Measurements from ENCODE around the gene BMP7. TPM values are rescaled to one million over a fixed set of nuclear protein-coding genes. Genes with fewer than 3 reads are reported as not detected.

BMP7 gene
- total RNA-seq, 2 donors from 2014 or later, result not detected

DNA sequence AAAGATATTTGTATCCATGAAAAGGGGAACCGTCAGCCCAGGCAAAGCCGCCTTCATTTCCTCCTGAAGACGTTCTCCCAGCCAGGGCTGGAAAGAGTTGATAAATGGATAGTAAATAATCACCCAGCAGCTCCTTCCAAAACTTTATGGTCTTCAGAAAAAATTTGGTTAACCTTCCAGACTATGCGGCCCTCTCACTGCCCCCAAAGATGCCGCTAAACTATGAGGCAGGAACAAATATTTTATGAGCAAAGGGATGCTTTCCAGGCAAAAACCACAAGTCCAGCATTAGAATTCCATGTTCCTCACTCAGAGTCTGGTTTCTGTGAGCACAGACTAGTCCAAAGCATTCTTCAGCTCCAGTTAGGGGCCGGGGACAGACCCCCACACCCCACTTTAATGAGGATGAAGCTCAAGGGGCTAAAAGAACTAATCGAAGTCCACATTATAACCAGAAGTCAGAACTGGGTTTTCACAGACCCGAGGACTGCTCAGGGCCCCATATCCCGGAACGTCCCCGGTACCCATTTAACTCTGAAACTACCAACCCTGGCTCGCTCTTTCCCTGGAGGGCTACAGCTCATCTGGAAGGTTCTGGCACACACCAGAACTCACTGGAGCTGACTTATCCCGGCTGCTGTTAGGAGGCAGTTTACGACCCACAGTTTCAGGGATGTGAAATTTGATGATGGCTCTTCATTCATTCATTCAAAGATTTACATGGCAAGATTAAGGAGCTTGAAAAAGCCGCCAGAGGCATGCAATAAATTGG lies 29.4 kb downstream of the BMP7 start:
- Mint-ChIP-seq H3K4me1 (no peaks in the 10 kb centered on the region), H3K27ac (no peak overlapping the region), H3K27me3 (peaks cover 60% of the 10 kb centered on the region)

DNA sequence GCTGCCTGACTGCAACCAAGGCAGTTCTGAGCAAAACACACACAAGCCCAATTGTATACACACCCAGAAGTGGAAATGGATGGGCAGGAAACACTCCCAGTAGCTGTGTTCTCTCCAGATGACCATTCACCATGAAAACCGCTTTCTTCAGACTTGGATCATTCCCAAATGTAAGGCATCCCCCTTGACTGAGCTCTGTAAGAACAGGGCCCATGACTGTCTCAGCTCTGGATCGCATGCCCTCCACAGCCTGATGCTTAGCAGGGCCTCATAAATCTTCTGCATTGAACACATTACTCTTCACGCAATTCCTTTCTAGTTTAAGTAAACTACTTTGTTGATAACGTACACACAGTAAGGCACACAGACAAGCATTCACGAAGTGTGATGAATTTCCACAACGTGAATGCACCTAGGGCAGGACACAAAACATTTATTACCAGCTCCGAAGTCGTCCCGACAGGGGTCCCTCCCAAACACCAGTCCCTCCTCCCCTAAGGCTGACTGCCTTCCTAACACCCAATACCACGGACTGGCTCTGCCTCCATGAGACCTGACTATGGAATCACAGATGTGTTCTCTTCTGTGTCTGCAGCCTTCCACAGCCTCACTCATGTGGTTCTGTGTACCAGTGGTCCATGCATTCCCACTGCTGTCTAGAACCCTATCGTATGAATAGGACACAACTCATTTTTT lies 31.7 kb downstream of the BMP7 start:
- DNase-seq, result no peak
- Mint-ChIP-seq H3K4me1 (no peaks in the 10 kb centered on the region), H3K27me3 (peaks cover 53% of the 10 kb centered on the region), H3K27ac (no peak overlapping the region), H3K36me3 (ENCODE audit: low read depth) (peaks cover 2% of the 10 kb centered on the region), H3K4me3 (no peak overlapping the region)
- ATAC-seq, result no peak
- H3K9me3 ChIP-seq (ENCODE audit: control insufficient read depth, low read length, poor library complexity, severe bottlenecking), result no peaks in the 10 kb centered on the region

More for the DNA sequence above, 29.4 kb downstream of the BMP7 start:
- H3K9me3 ChIP-seq (ENCODE audit: control insufficient read depth, low read length, poor library complexity, severe bottlenecking), result no peaks in the 10 kb centered on the region
- no peak for ATAC-seq
- no peak for DNase-seq
- Mint-ChIP-seq H3K4me3 (no peak overlapping the region), H3K36me3 (ENCODE audit: low read depth) (peaks cover 2% of the 10 kb centered on the region)

DNA sequence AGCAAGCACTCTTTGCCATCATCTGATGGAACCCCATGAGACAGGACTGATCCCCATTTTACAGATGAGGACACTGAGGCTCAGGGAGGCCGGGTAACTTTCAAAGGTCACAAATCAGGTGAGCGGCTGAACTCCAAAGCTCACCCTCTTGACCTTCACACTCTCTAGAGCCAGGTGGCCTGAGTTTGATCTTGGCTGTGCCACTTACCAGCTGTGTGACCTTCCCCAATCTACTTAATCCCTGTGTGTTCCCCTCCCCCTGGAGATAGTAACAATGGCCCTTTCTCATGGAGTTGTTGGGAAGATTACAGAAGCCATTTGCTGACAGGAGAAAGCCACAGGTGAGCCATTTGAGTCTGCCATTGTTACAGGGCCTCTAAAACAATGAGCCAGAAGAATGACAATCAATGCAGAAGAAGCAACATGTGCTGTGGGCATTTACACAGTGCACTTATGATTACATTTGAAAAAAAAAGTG lies 34.5 kb downstream of the BMP7 start:
- no peak for ATAC-seq
- Mint-ChIP-seq H3K27me3 (peaks cover 58% of the 10 kb centered on the region), H3K4me1 (no peaks in the 10 kb centered on the region), H3K4me3 (no peak overlapping the region), H3K27ac (no peak overlapping the region), H3K36me3 (ENCODE audit: low read depth) (peaks cover 2% of the 10 kb centered on the region)
- no peaks in the 10 kb centered on the region for H3K9me3 ChIP-seq (ENCODE audit: control insufficient read depth, low read length, poor library complexity, severe bottlenecking)
- DNase-seq, result no peak

DNA sequence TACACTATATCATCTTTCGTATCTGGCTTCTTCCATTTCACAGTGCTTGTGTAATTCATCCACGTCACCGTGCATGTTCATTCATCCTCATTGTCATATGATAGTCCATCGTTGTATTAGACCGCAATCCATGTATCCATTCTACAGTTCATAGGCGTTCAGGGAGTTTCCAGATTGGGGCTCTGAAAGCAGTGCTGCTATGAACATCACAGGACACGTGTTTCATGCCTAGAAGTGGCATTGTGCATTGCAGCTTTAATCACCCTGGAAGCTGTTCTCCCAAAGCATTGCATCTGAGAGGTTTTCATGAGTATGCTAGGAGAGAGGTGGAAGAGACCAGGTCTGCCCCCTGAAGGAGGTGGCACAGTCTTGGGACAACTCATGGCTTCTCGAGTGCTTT lies 35.3 kb downstream of the BMP7 start:
- DNase-seq (no peak), ATAC-seq (no peak)
- Mint-ChIP-seq H3K36me3 (ENCODE audit: low read depth) (peaks cover 2% of the 10 kb centered on the region), H3K4me3 (no peak overlapping the region), H3K27me3 (peaks cover 55% of the 10 kb centered on the region), H3K4me1 (no peaks in the 10 kb centered on the region), H3K27ac (no peak overlapping the region)
- no peaks in the 10 kb centered on the region for H3K9me3 ChIP-seq (ENCODE audit: control insufficient read depth, low read length, poor library complexity, severe bottlenecking)

DNA sequence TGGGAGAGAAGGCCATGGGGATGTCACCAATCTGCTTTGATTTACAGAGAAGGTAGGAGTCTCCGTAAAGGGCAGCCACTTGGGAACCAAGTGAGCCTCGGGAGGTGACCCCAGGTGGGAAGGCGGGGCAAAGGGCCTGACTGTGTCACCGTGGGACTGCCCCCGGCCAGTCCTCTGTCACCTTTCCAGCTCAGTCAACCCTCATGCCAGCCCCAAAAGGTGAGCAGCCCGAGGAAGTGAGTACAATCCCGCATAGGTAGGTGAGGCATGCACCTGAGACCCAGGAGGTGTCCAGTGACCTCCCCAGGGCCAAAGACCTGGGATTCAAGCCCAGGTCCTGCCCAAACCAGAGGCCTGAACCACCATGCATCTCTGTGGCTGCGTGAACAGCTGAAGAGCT lies 36.2 kb downstream of the BMP7 start:
- no peak overlapping the region for H3K4me3 Mint-ChIP-seq
- H3K27ac Mint-ChIP-seq, result no peak overlapping the region
- no peaks in the 10 kb centered on the region for H3K4me1 Mint-ChIP-seq
- no peak for ATAC-seq
- no peaks in the 10 kb centered on the region for H3K36me3 Mint-ChIP-seq (ENCODE audit: low read depth)
- no peaks in the 10 kb centered on the region for H3K9me3 ChIP-seq (ENCODE audit: control insufficient read depth, low read length, poor library complexity, severe bottlenecking)
- peaks cover 46% of the 10 kb centered on the region for H3K27me3 Mint-ChIP-seq
- no peak for DNase-seq

DNA sequence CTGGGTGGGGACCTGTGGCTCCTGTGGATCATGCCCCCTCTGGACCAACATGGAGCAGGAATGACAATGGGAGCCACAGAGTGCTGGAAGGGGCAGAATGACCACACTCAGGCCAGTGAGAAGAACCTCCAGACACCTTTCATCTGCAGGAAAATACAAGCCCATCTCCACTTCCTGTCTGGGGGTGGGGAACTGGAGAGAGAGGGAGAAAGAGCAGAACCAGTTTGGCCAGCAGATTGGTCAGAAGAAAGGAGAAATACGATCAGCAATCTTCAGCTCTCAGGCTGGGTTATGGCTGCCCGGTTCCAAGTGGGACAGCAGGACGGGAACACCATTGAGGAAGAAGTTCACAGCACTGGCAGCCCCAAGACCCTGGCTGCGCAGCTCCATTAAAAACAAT lies 37.0 kb downstream of the BMP7 start:
- Mint-ChIP-seq H3K27ac (no peak overlapping the region), H3K36me3 (ENCODE audit: low read depth) (no peaks in the 10 kb centered on the region), H3K4me3 (no peak overlapping the region), H3K27me3 (peaks cover 39% of the 10 kb centered on the region), H3K4me1 (no peaks in the 10 kb centered on the region)
- ATAC-seq (no peak), DNase-seq (no peak)
- H3K9me3 ChIP-seq (ENCODE audit: control insufficient read depth, low read length, poor library complexity, severe bottlenecking), result no peaks in the 10 kb centered on the region

DNA sequence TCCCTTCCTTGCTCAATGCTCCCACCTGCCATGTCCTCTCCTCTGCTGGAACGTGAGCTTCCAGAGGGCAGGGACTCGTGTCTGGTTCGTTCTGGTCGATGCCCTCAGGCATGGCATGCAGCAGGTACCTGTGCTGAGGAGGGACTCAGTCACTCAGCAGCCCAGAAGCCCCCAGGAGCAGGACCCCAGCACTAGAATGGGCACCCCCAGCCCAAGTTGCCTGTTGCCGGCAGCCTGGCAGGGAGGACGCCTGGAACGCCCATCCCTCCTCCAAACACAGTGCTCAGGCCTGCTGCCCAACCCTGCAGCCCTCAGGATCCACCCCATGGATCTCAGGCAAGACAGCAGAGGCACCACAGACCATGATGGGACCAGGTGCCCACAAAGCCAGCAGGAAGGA lies 40.6 kb downstream of the BMP7 start:
- Mint-ChIP-seq H3K27me3 (peaks cover 37% of the 10 kb centered on the region), H3K4me3 (no peak overlapping the region), H3K36me3 (ENCODE audit: low read depth) (no peaks in the 10 kb centered on the region), H3K4me1 (no peaks in the 10 kb centered on the region), H3K27ac (no peak overlapping the region)
- H3K9me3 ChIP-seq (ENCODE audit: control insufficient read depth, low read length, poor library complexity, severe bottlenecking), result no peaks in the 10 kb centered on the region
- DNase-seq, result no peak
- ATAC-seq, result no peak

DNA sequence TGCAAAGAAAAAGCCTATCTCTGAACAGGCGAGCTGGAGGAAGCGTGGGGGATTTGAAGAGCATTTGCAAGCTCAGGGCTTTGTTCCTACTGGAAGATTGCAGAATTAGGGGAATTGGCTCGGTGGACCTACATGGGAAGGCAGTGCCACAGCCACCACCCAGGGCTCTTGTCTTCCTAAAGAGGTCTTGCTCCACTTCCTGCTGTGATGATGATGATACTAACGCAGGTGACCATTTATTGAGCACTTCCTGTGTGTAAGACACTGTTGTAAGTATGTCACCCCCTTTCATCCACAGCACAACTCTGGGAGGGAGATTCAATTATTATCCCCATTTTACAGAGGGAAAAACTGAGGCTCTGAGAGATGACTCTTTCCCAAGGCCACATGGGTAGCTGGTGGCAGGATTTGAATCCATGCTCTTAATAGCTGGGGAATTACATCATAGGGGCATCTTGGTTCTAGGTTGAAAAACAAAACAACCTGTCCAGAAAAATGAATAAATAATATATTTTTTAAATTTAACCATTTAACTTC lies 41.2 kb downstream of the BMP7 start:
- Mint-ChIP-seq H3K27ac (no peak overlapping the region), H3K4me1 (no peaks in the 10 kb centered on the region), H3K27me3 (peaks cover 42% of the 10 kb centered on the region), H3K4me3 (no peak overlapping the region), H3K36me3 (ENCODE audit: low read depth) (peaks cover 2% of the 10 kb centered on the region)
- ATAC-seq, result no peak
- no peaks in the 10 kb centered on the region for H3K9me3 ChIP-seq (ENCODE audit: control insufficient read depth, low read length, poor library complexity, severe bottlenecking)
- DNase-seq, result no peak

DNA sequence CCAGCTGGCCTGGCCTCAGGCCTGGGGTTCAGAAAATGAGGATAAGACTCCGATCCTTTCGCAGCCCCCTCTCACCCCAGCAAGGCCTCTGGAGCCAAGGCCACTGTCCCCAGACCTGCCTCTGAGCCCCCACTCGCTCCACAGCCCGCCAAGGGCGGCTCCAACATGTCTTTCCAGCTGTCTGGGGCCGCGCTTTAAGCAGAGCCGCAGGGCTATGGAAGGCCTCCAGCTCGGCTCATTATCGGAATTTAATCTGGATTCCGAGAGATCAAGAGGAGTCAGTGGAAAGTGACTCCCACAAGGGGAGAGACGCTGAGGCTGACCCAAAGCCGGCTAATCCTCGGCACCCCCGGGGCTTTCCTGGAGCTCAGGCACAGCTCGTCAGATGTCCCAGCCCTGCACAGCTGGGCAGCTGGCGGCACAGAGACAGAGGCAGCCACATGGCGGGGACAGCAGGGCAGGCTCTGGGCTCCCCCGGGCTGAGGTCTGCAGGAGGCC lies 41.8 kb downstream of the BMP7 start:
- H3K4me1 Mint-ChIP-seq, result no peaks in the 10 kb centered on the region
- H3K27ac Mint-ChIP-seq, result no peak overlapping the region
- DNase-seq (no peak), ATAC-seq (no peak)
- peaks cover 2% of the 10 kb centered on the region for H3K36me3 Mint-ChIP-seq (ENCODE audit: low read depth)
- no peaks in the 10 kb centered on the region for H3K9me3 ChIP-seq (ENCODE audit: control insufficient read depth, low read length, poor library complexity, severe bottlenecking)
- H3K4me3 Mint-ChIP-seq, result no peak overlapping the region
- H3K27me3 Mint-ChIP-seq, result peaks cover 43% of the 10 kb centered on the region

DNA sequence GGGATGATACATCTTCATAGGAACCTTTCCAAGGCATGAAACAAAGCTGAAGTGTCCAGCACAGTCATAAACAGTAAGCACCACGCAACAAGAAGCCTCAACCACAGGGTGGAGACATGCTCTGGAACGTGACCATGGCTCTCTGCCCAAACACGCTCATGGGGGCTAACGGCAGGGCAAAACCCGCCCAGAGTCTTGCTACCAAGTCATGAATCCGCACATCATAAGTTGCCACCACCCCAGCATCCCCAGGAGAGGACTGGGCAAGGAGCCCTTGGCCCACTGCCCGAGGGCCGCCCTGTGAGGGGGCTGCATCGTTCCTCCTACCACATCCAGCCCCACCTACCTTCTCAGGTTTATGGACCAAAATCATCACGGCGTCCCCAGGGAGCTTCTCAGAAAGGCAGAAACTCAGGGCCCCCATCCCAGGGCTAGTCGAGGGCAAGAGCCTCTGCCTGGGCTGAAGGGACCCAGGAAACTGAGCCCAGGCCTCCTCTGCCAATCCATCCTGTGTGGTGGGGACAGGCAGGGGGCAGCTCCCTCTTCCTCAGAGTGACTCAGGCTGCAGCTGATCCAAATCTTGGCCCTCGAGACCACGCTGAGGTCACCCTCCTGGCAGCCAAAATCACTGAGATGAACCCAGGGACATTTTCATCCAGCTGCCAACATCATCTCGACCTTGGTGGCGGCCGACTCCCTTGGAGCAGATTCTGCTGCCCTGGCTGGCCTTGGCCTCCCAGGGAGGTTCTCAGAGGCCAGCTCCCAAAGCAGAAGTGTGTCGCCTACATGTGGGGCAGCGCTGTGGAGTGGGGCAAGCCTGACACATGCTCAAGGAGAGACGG lies 42.6 kb downstream of the BMP7 start:
- Mint-ChIP-seq H3K36me3 (ENCODE audit: low read depth) (peaks cover 2% of the 10 kb centered on the region), H3K4me1 (no peaks in the 10 kb centered on the region), H3K4me3 (no peak overlapping the region), H3K27me3 (peaks cover 35% of the 10 kb centered on the region), H3K27ac (no peak overlapping the region)
- DNase-seq (no peak), ATAC-seq (no peak)
- no peaks in the 10 kb centered on the region for H3K9me3 ChIP-seq (ENCODE audit: control insufficient read depth, low read length, poor library complexity, severe bottlenecking)

DNA sequence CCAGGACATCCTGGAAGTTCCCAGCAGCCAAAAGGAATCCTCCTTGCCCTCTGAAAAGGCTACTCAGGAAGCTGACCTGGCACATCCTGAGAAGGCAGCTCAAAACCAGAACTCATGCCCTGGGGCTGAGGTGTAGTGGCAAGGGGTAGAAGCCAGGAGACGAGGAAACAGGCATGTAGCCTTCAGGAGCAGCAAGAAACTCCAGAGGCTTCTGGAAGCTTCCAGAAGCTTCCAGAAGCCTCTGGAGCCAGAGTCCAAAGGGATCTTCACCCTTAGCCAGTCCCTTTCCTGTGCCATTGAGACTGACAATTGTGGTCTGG lies 43.9 kb downstream of the BMP7 start:
- no peak overlapping the region for H3K27ac Mint-ChIP-seq
- H3K9me3 ChIP-seq (ENCODE audit: control insufficient read depth, low read length, poor library complexity, severe bottlenecking), result no peaks in the 10 kb centered on the region
- no peak for DNase-seq
- H3K4me3 Mint-ChIP-seq, result no peak overlapping the region
- no peak for ATAC-seq
- peaks cover 22% of the 10 kb centered on the region for H3K27me3 Mint-ChIP-seq
- H3K36me3 Mint-ChIP-seq (ENCODE audit: low read depth), result peaks cover 2% of the 10 kb centered on the region
- no peaks in the 10 kb centered on the region for H3K4me1 Mint-ChIP-seq

DNA sequence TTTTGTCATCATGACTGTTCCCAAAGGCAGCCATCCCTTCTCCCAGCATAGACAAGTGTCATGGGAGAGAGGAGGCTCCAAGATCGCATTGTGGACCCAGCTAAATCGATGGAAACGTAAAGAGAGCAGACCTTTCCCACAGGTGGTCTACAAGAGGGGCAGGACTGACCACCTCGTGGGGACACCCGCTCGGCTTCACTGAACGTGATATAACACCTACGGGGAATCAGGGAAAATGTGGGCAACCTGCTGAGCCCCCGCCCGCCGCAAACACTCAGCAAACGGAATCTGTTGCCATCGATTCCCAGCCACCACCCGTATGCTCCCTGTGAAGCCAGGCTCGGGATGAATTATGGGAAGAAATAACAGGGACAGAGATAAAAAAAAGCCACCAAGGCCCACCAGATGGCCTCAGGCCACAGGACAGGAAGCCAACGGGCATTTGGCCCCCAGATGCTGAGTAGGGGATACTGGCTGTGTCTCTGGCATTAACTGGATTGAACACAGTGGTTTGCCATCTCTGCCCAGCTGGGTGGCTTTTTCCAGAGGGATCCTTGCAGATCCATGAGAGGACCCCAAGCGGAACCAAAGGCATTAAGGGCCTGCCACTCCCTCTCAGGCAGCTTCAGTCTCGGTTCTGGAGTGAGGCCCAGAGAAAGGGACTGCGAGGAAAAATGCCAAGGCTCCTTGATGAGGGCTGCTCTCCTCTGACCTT lies 44.4 kb downstream of the BMP7 start:
- DNase-seq (no peak), ATAC-seq (no peak)
- no peak overlapping the region for H3K27ac Mint-ChIP-seq
- no peak overlapping the region for H3K4me3 Mint-ChIP-seq
- H3K9me3 ChIP-seq (ENCODE audit: control insufficient read depth, low read length, poor library complexity, severe bottlenecking), result no peaks in the 10 kb centered on the region
- H3K27me3 Mint-ChIP-seq, result peaks cover 22% of the 10 kb centered on the region
- H3K36me3 Mint-ChIP-seq (ENCODE audit: low read depth), result peaks cover 2% of the 10 kb centered on the region
- H3K4me1 Mint-ChIP-seq, result no peaks in the 10 kb centered on the region

All from T-helper 17 cell (primary cell).